ENCODE data around the gene FAM216B.

FAM216B gene

DNA sequence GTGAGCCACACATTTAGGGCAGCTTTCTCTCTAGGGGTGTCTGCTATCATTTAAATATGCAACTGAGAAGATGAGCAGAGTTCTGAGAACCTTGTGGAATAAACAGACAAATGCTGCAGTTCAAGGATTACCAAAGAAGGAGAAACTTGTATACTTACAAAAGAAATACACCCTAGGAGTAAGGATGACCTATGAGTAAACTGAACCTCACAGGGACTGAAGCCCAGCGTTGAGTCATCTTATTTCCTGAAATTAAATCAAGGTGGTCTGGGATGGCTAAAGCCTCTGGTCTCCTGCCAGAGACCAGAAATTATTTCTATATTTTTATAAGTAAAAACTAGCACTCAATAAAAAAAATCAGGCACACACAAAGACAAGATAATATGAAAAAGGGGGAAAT, 40.1 kb downstream of the FAM216B start:
- peaks cover 2% of the 10 kb centered on the region for H3K36me3 Mint-ChIP-seq
- ATAC-seq (ENCODE audit: low read depth) = no peak
- H3K27me3 Mint-ChIP-seq = peaks cover 3% of the 10 kb centered on the region
- no peak overlapping the region for H3K27ac Mint-ChIP-seq
- peaks cover 6% of the 10 kb centered on the region for H3K9me3 Mint-ChIP-seq
- H3K4me1 Mint-ChIP-seq = no peaks in the 10 kb centered on the region
- no peak for DNase-seq (ENCODE audit: low spot score in 2 of 2)
- no peak overlapping the region for H3K4me3 Mint-ChIP-seq

DNA sequence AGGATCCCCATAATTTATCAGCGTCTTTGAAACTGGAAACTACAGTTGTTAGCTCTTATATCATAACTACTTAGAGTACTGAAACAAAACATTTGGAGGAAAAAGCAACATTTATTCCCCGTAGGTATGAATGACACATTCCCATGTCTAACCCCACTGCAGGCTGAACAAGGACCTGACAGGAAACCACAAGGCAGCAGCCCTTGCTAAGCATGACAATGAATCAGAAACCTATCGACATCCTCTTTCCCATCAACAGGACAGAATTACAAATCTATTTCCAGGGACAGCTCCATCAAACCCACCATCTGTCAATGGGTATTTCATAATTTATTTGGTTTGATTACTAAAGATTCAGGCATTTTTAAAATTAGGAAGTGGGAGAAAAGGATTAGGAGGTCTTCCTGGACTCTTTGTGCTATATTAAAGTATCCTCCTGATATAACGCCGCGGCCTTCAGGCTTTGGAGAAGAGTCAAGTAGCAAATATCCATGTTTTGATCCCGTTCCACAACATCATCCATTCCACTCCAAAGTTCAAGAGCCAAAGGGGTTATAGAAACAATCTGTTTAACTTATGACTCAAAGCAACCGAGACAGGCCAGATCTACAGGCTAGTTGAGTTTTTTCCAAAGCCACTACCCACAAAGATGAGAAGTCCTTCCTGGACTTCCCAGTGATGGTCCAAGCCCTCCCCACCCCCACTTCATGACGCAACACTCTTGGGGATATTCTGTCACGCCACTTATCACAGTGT, 51.1 kb downstream of the FAM216B start:
- no peak overlapping the region for H3K27ac Mint-ChIP-seq
- no peak overlapping the region for H3K4me3 Mint-ChIP-seq
- no peaks in the 10 kb centered on the region for H3K36me3 Mint-ChIP-seq
- ATAC-seq (ENCODE audit: low read depth) (no peak), DNase-seq (ENCODE audit: low spot score in 2 of 2) (no peak)
- H3K9me3 Mint-ChIP-seq = no peaks in the 10 kb centered on the region
- no peaks in the 10 kb centered on the region for H3K4me1 Mint-ChIP-seq
- peaks cover 1% of the 10 kb centered on the region for H3K27me3 Mint-ChIP-seq

DNA sequence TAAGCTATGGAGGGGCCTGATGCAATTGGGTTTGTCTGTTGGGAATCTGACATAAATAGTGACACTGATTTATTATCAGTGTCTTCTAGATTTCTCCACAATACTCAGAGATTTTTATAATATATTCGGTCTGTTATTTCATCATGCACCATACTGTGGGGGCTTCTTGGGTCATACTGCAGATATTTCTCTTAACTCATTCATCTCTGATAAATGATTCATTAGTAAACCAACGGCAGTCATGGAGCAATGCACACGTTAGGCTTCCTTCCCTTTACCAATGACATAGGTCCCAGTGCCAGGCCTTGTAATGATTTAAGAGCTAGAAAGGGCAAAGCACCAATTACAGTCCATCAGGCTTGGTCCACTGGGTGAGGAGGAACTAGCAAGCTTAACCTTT, 53.6 kb downstream of the FAM216B start:
- ATAC-seq (ENCODE audit: low read depth) = no peak
- H3K36me3 Mint-ChIP-seq = no peaks in the 10 kb centered on the region
- H3K4me3 Mint-ChIP-seq = no peak overlapping the region
- no peak overlapping the region for H3K27ac Mint-ChIP-seq
- DNase-seq (ENCODE audit: low spot score in 2 of 2) = no peak
- H3K9me3 Mint-ChIP-seq = no peaks in the 10 kb centered on the region
- peaks cover 3% of the 10 kb centered on the region for H3K27me3 Mint-ChIP-seq
- H3K4me1 Mint-ChIP-seq = no peaks in the 10 kb centered on the region

DNA sequence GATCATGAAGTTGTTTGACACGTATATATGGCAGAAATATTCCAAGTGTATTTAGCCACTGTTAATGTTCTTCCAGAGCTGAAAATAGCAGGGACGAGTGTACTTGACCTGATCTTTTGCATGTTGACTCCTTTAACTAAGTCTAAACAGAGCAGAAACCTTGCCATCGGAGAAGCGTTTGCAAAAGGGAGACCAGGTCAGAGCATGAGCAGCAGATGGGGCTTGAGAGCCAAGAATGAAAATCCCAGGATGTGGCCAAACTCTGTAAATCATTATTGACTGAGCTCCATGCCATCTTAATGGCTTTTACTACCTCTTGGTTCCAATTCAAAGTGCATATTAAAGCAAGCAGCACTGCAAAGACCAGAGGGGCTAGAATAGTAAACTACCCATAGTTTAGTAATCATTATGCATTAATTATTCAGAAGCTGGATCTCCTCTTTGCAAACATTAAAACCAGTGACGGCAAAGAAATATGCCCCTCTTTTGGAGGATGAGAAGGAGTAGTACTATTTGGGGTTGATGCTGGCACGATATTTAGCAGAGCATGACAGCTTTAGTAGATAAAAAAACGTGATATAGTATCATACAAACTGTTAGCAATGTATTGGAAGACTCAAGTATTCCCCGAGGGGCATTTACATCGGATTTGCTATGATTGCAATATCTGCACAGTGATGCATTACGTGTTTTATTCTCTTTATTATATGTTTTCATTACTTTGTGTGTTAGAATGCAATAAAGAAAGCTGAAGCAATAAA, 55.7 kb downstream of the FAM216B start:
- Mint-ChIP-seq H3K27ac (no peak overlapping the region), H3K36me3 (no peaks in the 10 kb centered on the region), H3K9me3 (no peaks in the 10 kb centered on the region), H3K4me3 (no peak overlapping the region), H3K4me1 (peaks cover 3% of the 10 kb centered on the region), H3K27me3 (peaks cover 2% of the 10 kb centered on the region)
- no peak for ATAC-seq (ENCODE audit: low read depth)
- DNase-seq (ENCODE audit: low spot score in 2 of 2) = no peak
